H1 (cell line): ENCODE measurements around the gene MAPK1. TPM values are rescaled to one million over a fixed set of nuclear protein-coding genes. Genes with fewer than 3 reads are reported as not detected.
"Not testable (repeated sequence)": the region's sequence is repeated elsewhere in the genome, so short reads cannot be mapped to it uniquely, and the experiment has no call there.

Experiments
- CTCF ChIA-PET: fragments of 300-600 bp; sonication (Branson Sonifier 250); formaldehyde crosslinking; loops from one replicate; lab custom pipeline; 2021; ENCODE audit not compliant: partially characterized antibody; lab: Charles Lee
- POLR2A ChIA-PET: fragments of 300-600 bp; sonication (Branson Sonifier 250); formaldehyde crosslinking; loops from one replicate; lab custom pipeline; 2021; ENCODE audit warnings: inconsistent platforms; ENCODE audit not compliant: partially characterized antibody; lab: Charles Lee
- DNase-seq, 2 experiments: peaks; one replicate each; pipeline versions ENCODE4 v3.0.0 to v3.0.0-alpha.2; 2010 to 2022; ENCODE audit warnings: low spot score in 2 of 2, low read depth in 1 of 2, mixed read lengths in 1 of 2
- FAIRE-seq: peaks from 2 replicates; lab custom pipeline; 2011; peaks lifted over from hg19 to GRCh38; lab: Jason Lieb, UNC
- H2AFZ ChIP-seq: 2 replicates; pipeline ENCODE4 v1.8.1; 2012; ENCODE audit warnings: low read length, inconsistent platforms
- H2AK5ac ChIP-seq: 2 replicates; pipeline ENCODE4 v1.6.1; 2013; ENCODE audit warnings: low read depth, low read length
- H2BK120ac ChIP-seq: replicated peaks from 2 replicates; pipeline ENCODE3; 2013; ENCODE audit warnings: low read depth, low read length, inconsistent platforms
- H2BK12ac ChIP-seq: 2 replicates; pipeline ENCODE4 v1.6.1; 2013; ENCODE audit warnings: low read depth, low read length
- H2BK15ac ChIP-seq: 2 replicates; pipeline ENCODE4 v1.6.1; 2013; ENCODE audit warnings: low read length
- H2BK20ac ChIP-seq: 2 replicates; pipeline ENCODE4 v1.6.1; 2013; ENCODE audit warnings: low read length
- H2BK5ac ChIP-seq: 2 replicates; pipeline ENCODE4 v1.6.1; 2013; ENCODE audit warnings: low read depth, low read length
- H3K14ac ChIP-seq: 2 replicates; pipeline ENCODE4 v1.6.1; 2013; ENCODE audit warnings: inconsistent platforms; ENCODE audit not compliant: insufficient read length
- H3K18ac ChIP-seq: 2 replicates; pipeline ENCODE4 v1.6.1; 2013; ENCODE audit warnings: low read length; ENCODE audit errors: extremely low read depth
- H3K23ac ChIP-seq: 2 replicates; pipeline ENCODE4 v1.6.1; 2013; ENCODE audit warnings: inconsistent platforms; ENCODE audit not compliant: insufficient read length
- H3K23me2 ChIP-seq: 2 replicates; pipeline ENCODE4 v1.6.1; 2013; ENCODE audit warnings: low read depth, low read length
- H3K27ac ChIP-seq: 2 replicates; pipeline ENCODE4 v1.6.1; 2011; ENCODE audit warnings: low read depth, low read length, inconsistent platforms
- H3K27me3 ChIP-seq, 4 experiments: replicated peaks in 1 of 4; 1 replicate in 1 of 4; 2 replicates in 3 of 4; pipeline versions ENCODE4 v1.6.1 to v1.8.1; 2011 to 2013; ENCODE audit warnings: low read length in 3 of 4, mild to moderate bottlenecking in 3 of 4, inconsistent platforms in 2 of 4, mixed read lengths in 2 of 4, moderate library complexity in 1 of 4; ENCODE audit not compliant: control insufficient read depth in 3 of 4, insufficient read depth in 3 of 4; ENCODE audit errors: extremely low read depth in 1 of 4
- H3K36me3 ChIP-seq, 4 experiments: 2 replicates each; pipeline versions ENCODE4 v1.6.1 to v1.8.1; 2011 to 2013; ENCODE audit warnings: mild to moderate bottlenecking in 4 of 4, low read length in 3 of 4, moderate library complexity in 2 of 4, control low read depth in 1 of 4, inconsistent platforms in 1 of 4; ENCODE audit not compliant: insufficient read depth in 4 of 4, control insufficient read depth in 2 of 4
- H3K4ac ChIP-seq: replicated peaks from 2 replicates; pipeline ENCODE3; 2013; ENCODE audit warnings: low read length, low read depth, mixed read lengths, inconsistent platforms; ENCODE audit not compliant: insufficient read length
- H3K4me1 ChIP-seq, 4 experiments: replicated peaks in 1 of 4; 1 replicate in 1 of 4; 2 replicates in 3 of 4; pipeline versions ENCODE4 v1.6.1 to v1.8.1; 2011 to 2013; ENCODE audit warnings: low read length in 3 of 4, inconsistent platforms in 2 of 4, mixed read lengths in 1 of 4; ENCODE audit not compliant: insufficient read depth in 4 of 4, control insufficient read depth in 3 of 4
- H3K4me2 ChIP-seq, 2 experiments: 2 replicates each; pipeline versions ENCODE4 v1.6.1 to v1.8.1; 2011 to 2013; ENCODE audit warnings: low read depth in 2 of 2, low read length in 2 of 2, control low read depth in 1 of 2, inconsistent platforms in 1 of 2, mild to moderate bottlenecking in 1 of 2; ENCODE audit not compliant: insufficient read depth in 1 of 2
- H3K4me3 ChIP-seq, 4 experiments: fragments of 200-600, 300-600 bp in 1 of 4; sonication (generic), shearing (Covaris generic), sonication (Bioruptor Twin) in 1 of 4; 2 replicates each; pipeline versions ENCODE4 v1.5.1 to v1.8.1; 2011 to 2016; ENCODE audit warnings: low read length in 4 of 4, low read depth in 3 of 4, control low read depth in 2 of 4, inconsistent platforms in 2 of 4, mild to moderate bottlenecking in 2 of 4, mixed read lengths in 1 of 4, moderate library complexity in 1 of 4; ENCODE audit not compliant: insufficient read depth in 2 of 4; ENCODE audit errors: extremely low read depth in 1 of 4
- H3K56ac ChIP-seq: replicated peaks from 2 replicates; pipeline ENCODE3; 2013; ENCODE audit warnings: low read depth, mild to moderate bottlenecking, mixed read lengths, low read length, inconsistent platforms; ENCODE audit not compliant: insufficient read length
- H3K79me1 ChIP-seq: 2 replicates; pipeline ENCODE4 v1.6.1; 2013; ENCODE audit warnings: low read depth, low read length, control low read depth
- H3K79me2 ChIP-seq, 2 experiments: 2 replicates each; pipeline versions ENCODE4 v1.6.1 to v1.8.1; 2012 to 2013; ENCODE audit warnings: low read length in 2 of 2, mild to moderate bottlenecking in 2 of 2, inconsistent platforms in 1 of 2; ENCODE audit not compliant: insufficient read depth in 2 of 2, control insufficient read depth in 1 of 2
- H3K9ac ChIP-seq, 4 experiments: replicated peaks in 1 of 4; 1 replicate in 1 of 4; 2 replicates in 3 of 4; pipeline versions ENCODE4 v1.6.1 to v1.8.1; 2011 to 2013; ENCODE audit warnings: low read depth in 3 of 4, low read length in 3 of 4, control low read depth in 2 of 4, mild to moderate bottlenecking in 2 of 4, moderate library complexity in 2 of 4, inconsistent platforms in 1 of 4; ENCODE audit errors: extremely low read depth in 1 of 4
- H3K9me3 ChIP-seq, 2 experiments: 2 replicates each; pipeline versions ENCODE4 v1.6.1 to v1.8.1; 2012 to 2013; ENCODE audit warnings: mild to moderate bottlenecking in 2 of 2, moderate library complexity in 2 of 2, control low read depth in 1 of 2, inconsistent platforms in 1 of 2, low read depth in 1 of 2, low read length in 1 of 2, mixed read lengths in 1 of 2; ENCODE audit not compliant: insufficient read depth in 2 of 2
- H4K20me1 ChIP-seq, 2 experiments: replicated peaks in 1 of 2; 2 replicates each; pipeline versions ENCODE3 to v1.8.1; 2011 to 2013; ENCODE audit warnings: inconsistent platforms in 2 of 2, low read length in 2 of 2, mild to moderate bottlenecking in 1 of 2; ENCODE audit not compliant: insufficient read depth in 2 of 2, control insufficient read depth in 1 of 2
- H4K5ac ChIP-seq: 2 replicates; pipeline ENCODE4 v1.6.1; 2013; ENCODE audit warnings: low read length, low read depth, mixed read lengths, inconsistent platforms; ENCODE audit not compliant: insufficient read length
- H4K8ac ChIP-seq: 2 replicates; pipeline ENCODE4 v1.8.0; 2013; ENCODE audit warnings: mild to moderate bottlenecking, moderate library complexity, low read length, inconsistent platforms; ENCODE audit not compliant: insufficient read depth; ENCODE audit errors: extremely low read depth
- H4K91ac ChIP-seq: replicated peaks from 2 replicates; pipeline ENCODE3; 2013; ENCODE audit warnings: low read length, mixed read lengths, inconsistent platforms; ENCODE audit not compliant: insufficient read length
- WGBS, 2 experiments: shearing (Covaris generic) in 1 of 2; methylation state at CpG; one replicate each; pipeline versions ENCODE4 v1.1.6 to v1.1.7; 2013 to 2015; ENCODE audit warnings: low lambda C conversion rate in 2 of 2, mixed read lengths in 2 of 2, inconsistent platforms in 1 of 2, low coverage in 1 of 2, missing lambda C conversion rate in 1 of 2; ENCODE audit not compliant: insufficient replicate concordance in 2 of 2, insufficient coverage in 1 of 2, insufficient read length in 1 of 2; ENCODE audit errors: extremely low coverage in 1 of 2, missing lambda C conversion rate in 1 of 2; 5-methylcytosine and 5-hydroxymethylcytosine counted together
- polyA plus RNA-seq, 7 experiments: library from polyadenylated mRNA; depleted of rRNA in 3 of 7; stranded (reverse) in 5 of 7; unstranded in 2 of 7; fragments of >200 nt in 5 of 7; fragments of 200-250 nt in 2 of 7; gene quantifications; 1 replicate in 5 of 7; 2 replicates in 1 of 7; 4 replicates in 1 of 7; pipeline versions ENCODE4 v1.2.1 to v1.2.3, GENCODE V29; 2011 to 2013; ENCODE audit warnings: missing spikeins in 2 of 7, mixed read lengths in 2 of 7
- total RNA-seq: library from RNA; stranded (reverse); fragmentation: NEBNext Ultra II Directional; extraction: Animal tissue kit (Norgen Biotek cat#: 25700); gene quantifications from 2 replicates; pipeline ENCODE4 v1.2.1, GENCODE V29; 2021

MAPK1 gene
- total and polyA plus RNA-seq, 2 of the 8 experiments (the other 6 are each of a cell fraction or from before 2014, with no cell fraction given) = 28.1 to 101 TPM

GRCh38 chr22:21896275-21896674 is 28.8 kb upstream of the MAPK1 start:
- 82% methylated on average over 3 of the region's 4 CpGs; no CpG with 5 or more reads in 1 of the 2 experiments for WGBS, 2 experiments
- H3K23me2 ChIP-seq, H2BK5ac ChIP-seq, H3K18ac ChIP-seq, H2BK120ac ChIP-seq, H2BK15ac ChIP-seq, H3K4me1 ChIP-seq, H4K8ac ChIP-seq, H3K23ac ChIP-seq, H3K79me2 ChIP-seq, H3K79me1 ChIP-seq, H4K5ac ChIP-seq, H3K27ac ChIP-seq, H3K4me2 ChIP-seq, H2AFZ ChIP-seq, H2AK5ac ChIP-seq, H2BK12ac ChIP-seq, POLR2A ChIA-PET, H3K9me3 ChIP-seq, H4K91ac ChIP-seq, H3K4ac ChIP-seq, H3K14ac ChIP-seq, H3K36me3 ChIP-seq, H2BK20ac ChIP-seq, H3K27me3 ChIP-seq, H3K9ac ChIP-seq, H3K4me3 ChIP-seq, H3K56ac ChIP-seq, H4K20me1 ChIP-seq, FAIRE-seq, DNase-seq: not testable (repeated sequence)
- CTCF ChIA-PET = interaction anchor here (0.9 to 1.2 kb wide), 3 partner anchors 21 to 42 kb away, joined by 3 read pairs; no protein-coding TSS in a partner anchor
